Activated T-cell treated with anti-CD3 and anti-CD28 coated beads, Interleukin-2, amount 50 U/mL, for 48 hours (primary cell): Measurements from ENCODE around the gene PPP4C.
"Not testable (repeated sequence)": the region's sequence is repeated elsewhere in the genome, so short reads cannot be mapped to it uniquely, and the experiment has no call there.

Experiments used
- DNase-seq, 2 experiments: peaks; one replicate each; pipeline ENCODE4 v3.0.0-alpha.2; 2020

PPP4C gene

GRCh38 chr16:30104090-30104489 is 28.3 kb downstream of the PPP4C start:
- DNase-seq: no peak

- DNase-seq: no peak
These were observed 28.7 kb downstream of the PPP4C start for GRCh38 chr16:30104492-30104891.

GRCh38 chr16:30108059-30108850 is 32.5 kb downstream of the PPP4C start:
- DNase-seq: no peak

- DNase-seq: no peak
These were observed 34.9 kb downstream of the PPP4C start for GRCh38 chr16:30110661-30111060.

GRCh38 chr16:30112197-30113030 is 36.6 kb downstream of the PPP4C start:
- DNase-seq: peak; percentile 80 to 83

GRCh38 chr16:30113031-30113710 is 37.4 kb downstream of the PPP4C start, which contains the start of gene GDPD3:
Gene GDPD3, minus strand, starts transcription at chr16:30113537. Its CDS starts 59 bp downstream, at chr16:30113478.
- no peak for DNase-seq

GRCh38 chr16:30113711-30114333 is 38.0 kb downstream of the PPP4C start:
- DNase-seq: no peak

GRCh38 chr16:30114411-30114810 is 38.6 kb downstream of the PPP4C start:
- no peak for DNase-seq

GRCh38 chr16:30114833-30115232 is 39.0 kb downstream of the PPP4C start:
- DNase-seq: not testable (repeated sequence)

- no peak for DNase-seq
These were observed 39.4 kb downstream of the PPP4C start for GRCh38 chr16:30115238-30115637.

GRCh38 chr16:30116291-30117207 is 40.8 kb downstream of the PPP4C start:
- no peak for DNase-seq

GRCh38 chr16:30117768-30118167 is 42.0 kb downstream of the PPP4C start:
- no peak for DNase-seq

- DNase-seq: no peak
These were observed 43.6 kb downstream of the PPP4C start for GRCh38 chr16:30119428-30119827.

- no peak for DNase-seq
These were observed 44.7 kb downstream of the PPP4C start for GRCh38 chr16:30120340-30121105.

GRCh38 chr16:30121741-30122571 is 46.2 kb downstream of the PPP4C start:
- no peak for DNase-seq

GRCh38 chr16:30122604-30123160 is 46.9 kb downstream of the PPP4C start:
- DNase-seq: peak; percentile 40 to 42

GRCh38 chr16:30124985-30125379 is 49.2 kb downstream of the PPP4C start:
- DNase-seq: no peak

GRCh38 chr16:30125690-30126089 is 49.9 kb downstream of the PPP4C start:
- DNase-seq: not testable (repeated sequence)

- no peak for DNase-seq
These were observed 52.2 kb downstream of the PPP4C start for GRCh38 chr16:30127993-30128392.
